HG03108 (cell line): ENCODE measurements around the gene ANKRD53.

Source experiments
- ATAC-seq: cut with Tn5 transposase; IDR thresholded peaks from one replicate; pipeline ENCODE4 v1.9.1; 2021; ENCODE audit warnings: moderate library complexity; ENCODE audit not compliant: unreplicated experiment

ANKRD53 gene

DNA sequence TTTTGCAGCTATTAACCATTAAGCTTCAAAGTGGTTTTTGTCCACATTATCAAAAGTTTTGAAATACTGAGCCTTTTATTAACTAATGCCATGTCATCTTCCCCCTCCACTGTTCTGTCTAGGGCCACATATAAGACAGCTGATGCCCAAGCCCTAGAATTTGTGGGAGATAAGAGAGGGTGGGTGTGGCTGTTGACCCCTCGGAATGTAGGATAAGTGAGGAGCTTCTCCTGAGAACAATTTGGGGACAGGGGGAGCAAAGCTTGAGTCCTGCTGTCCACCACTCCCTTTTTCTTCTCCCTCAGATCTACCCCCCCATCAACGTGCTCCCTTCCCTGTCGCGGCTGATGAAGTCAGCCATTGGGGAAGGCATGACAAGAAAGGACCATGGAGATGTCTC is 14.3 kb upstream of the ANKRD53 start:
- no peak for ATAC-seq

DNA sequence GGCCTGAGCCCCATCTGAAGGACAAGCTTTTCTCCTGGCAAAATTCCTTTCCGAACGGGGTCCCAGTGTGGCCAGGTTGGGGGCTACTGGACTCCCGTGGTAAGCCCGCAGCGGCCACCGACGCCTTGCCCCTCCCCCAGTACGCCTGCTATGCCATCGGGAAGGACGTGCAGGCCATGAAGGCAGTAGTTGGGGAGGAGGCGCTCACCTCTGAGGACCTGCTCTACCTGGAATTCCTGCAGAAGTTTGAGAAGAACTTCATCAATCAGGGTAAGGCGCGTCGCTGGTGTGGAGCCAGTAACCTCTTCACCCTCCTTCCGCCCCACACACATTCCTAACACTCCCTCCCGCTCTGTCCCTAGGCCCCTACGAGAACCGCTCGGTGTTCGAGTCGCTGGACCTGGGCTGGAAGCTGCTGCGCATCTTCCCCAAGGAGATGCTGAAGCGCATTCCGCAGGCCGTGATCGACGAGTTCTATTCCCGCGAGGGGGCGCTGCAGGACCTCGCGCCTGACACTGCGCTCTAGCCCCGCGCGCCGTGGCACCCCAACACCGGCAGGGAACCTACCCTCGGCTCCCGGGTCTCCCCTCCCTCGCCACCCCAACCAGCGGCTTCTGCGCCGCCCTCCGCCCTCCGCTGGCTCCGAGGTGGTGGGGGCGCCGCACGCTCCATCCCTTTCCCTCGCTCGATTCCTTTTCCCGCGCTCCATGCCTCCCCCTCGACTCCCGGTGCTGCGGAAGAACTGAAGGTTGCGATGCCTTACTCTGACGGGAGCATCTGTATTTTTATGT is 13.6 kb upstream of the ANKRD53 start:
- ATAC-seq = peak; percentile 84

DNA sequence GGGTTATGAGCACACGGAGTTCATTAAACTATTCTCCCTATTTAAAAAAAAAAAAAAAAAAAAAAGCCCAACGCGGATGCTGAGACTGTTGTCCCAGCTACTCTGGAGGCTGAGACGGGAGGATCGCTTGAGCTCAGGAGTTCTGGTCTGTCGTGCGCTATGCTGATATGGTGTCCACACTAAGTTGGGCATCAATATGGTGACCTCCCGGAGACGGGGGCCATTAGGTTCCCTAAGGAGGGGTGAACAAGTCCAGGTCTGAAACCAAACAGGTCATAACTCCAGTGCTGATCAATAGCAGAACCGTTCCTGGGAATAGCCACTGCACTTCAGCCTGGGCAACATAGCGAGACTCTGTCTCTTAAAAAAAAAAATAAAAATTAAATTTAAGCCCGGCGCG is 12.9 kb upstream of the ANKRD53 start:
- no peak for ATAC-seq

DNA sequence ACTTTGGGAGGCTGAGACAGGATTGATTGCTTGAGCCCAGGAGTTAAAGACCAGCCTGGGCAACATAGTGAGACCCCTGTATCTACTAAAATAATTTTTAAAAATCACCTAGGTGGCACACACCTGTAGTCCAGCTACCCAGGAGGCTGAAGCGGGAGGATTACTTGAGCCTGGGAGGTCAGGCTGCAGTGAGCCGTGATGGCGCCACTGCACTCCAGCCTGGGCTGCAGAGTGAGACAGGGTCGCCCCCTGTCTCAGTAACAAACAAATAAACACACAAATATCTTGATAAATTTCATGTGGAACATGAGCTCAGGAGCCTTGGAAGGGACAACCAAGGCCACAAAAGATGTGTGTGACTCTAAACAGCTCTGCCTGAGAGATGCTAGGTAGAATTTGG is 11.7 kb upstream of the ANKRD53 start:
- ATAC-seq = no peak

DNA sequence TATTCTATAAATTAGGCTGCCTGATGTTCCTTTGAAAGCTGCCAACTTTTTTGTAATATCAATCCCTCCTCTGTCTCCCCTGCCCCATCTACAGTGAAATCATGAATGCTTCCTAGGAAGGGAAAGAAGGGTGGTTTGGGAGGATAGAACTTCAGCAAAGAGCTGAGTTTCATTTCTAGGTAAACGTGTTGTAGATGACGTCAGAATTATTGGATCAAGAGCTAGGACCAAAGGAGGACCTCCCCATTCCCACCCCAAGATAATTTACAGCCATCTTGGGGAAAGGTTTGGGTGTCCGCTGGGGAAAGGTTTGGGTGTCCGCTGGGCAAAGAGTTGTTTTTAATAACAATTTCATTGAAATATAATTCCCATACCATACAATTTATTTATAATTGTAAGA is 11.2 kb upstream of the ANKRD53 start:
- ATAC-seq = no peak

DNA sequence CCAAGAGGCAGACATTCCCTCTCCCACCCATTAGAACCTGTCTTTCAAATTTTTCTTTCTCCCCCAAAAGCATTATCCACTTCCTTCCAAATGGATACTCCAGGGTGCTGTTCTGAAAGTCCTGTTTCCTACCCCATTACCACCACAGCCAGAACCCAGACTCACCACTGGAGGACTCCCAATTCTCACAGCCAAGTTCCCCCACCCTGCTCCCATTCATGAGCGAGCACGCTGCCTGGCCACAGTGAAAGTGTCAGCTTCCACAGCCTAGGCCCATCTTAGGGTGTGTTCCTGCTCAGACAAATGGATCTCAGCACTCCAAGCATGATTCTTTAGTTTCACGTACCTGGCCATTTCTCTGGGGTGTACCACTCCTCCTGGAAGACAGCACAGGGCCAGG is 3.8 kb upstream of the ANKRD53 start:
- no peak for ATAC-seq

DNA sequence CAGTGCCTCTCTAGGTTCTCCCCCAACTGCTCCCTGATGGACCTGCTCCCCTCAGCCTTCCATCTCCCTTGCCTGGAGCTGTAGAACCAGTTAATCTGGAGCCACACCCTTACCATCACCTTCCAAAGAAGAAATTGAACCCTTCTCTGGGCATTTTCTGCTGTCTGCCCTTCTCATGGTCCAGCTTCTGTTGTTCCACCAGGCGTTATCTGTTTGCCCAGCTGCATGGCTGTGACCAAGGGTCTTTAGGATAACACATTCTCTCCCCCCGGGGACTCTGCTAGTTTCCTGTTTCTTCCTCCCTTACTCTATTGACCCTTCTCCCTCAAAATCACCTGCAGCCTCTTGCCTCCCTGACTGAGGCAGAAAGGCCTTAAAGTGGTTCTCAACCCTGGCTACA is 3.2 kb upstream of the ANKRD53 start:
- ATAC-seq = no peak

DNA sequence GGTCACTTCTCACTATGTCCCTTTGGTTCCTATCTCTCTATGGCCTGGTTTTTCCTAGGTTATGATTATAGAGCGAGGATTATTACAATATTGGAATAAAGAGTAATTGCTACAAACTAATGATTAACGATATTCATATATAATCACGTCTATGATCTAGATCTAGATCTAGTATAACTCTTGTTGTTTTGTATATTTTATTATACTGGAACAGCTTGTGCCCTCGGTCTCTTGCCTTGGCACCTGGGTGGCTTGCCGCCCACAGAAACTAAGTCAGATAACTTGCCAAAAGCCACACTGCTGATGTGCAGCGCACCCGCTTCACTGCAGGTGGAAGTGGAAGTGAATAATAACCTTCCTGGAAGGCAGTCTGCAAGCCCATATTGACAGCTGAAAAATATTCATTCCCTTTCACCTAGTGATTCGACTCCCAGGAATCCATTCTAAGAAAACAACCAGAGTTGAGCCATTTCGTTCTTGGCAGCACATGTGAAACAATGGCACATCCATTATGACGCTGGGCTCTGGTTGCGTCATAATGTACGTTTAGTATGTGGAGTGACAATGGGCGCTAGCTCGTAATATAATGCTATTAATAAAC is 725 bp upstream of the ANKRD53 start:
- no peak for ATAC-seq

DNA sequence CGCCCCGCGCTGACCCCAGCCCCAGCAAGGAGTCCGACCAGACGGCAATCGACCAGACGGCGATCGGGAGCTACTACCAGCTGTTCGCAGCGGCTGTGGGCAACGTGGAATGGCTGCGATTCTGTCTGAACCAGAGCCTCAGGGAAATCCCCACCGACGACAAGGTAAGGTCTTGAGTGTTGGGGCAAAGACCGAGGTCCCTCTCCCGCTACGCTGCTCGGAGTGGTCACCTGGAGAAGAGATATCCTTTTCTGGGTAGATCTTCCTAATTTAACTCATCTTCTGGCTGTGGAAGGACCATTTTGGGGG is 704 bp downstream of the ANKRD53 start:
- no peak for ATAC-seq

DNA sequence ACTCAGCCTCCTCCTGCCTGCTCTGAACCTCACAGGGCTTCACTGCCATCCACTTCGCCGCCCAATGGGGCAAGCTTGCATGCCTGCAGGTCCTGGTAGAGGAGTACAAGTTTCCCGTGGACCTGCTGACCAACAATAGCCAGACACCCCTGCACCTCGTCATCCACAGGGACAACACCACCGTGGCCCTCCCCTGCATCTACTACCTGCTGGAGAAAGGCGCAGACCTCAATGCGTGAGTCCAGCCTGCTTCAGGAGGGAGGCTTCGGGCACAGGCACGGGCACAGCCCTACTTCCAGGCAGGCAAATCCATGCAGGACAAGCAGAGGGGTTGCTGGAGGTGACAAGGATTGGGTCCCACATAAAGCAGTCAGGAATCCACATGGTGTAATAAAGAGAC is 1.2 kb downstream of the ANKRD53 start:
- no peak for ATAC-seq

DNA sequence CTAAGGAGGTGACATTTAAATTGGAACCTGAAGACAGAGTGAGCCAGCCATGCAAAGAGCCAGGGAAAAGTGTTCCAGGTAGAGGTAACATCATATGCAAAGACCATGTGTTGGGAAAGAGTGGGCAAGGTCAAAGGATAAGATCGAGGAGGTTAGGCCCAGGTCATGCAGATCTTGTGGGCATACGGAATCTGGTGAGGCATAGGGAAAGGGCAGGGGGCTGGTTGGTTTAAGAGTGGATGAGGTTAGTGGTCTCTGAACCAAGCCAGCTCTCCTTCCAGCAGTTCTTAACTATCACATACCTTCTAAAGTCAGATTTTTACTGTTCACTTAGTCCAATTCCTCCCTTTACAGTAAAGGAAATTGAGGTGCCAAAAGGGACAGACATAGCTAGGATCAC is 3.0 kb downstream of the ANKRD53 start:
- no peak for ATAC-seq

DNA sequence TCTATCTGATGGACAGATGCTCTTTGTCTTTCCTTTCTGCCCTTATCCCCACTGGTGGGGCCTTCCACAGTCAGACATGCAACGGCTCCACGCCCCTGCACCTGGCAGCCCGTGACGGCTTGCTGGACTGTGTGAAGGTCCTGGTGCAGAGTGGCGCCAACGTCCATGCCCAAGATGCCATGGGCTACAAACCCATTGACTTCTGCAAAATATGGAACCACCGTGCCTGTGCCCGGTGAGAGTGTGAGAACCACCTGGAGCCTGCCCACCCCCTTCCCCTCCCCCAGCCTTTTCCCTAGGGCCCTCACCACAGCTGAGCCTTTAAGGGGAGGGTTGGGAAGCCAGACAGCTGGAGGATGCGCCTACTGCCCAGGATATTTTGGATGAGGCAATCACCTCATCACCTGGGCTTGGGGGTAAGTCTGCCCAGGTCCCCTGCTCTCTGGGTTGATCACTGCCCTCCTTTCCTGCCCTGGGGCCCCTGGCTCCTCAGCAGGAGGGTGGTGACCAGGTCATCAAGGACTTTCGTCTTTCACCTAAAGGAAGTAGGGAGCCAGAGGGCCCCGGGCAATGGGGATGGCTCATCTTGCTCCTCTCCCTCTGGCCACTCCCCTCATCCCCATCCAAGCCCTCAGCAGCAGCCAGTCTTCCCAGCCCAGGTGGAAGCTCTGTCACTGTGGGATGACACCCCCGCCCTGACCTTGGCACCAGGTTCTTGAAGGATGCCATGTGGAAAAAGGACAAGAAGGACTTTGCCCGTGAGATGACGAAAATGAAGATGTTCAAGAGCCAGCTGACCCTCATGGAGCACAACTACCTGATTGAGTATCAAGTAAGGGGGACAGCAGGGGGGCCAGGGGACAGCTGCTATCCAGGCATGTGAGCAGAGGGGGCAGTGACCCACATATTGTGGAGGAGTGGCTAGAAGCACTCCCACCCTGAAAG is 3.7 kb downstream of the ANKRD53 start:
- ATAC-seq = no peak

DNA sequence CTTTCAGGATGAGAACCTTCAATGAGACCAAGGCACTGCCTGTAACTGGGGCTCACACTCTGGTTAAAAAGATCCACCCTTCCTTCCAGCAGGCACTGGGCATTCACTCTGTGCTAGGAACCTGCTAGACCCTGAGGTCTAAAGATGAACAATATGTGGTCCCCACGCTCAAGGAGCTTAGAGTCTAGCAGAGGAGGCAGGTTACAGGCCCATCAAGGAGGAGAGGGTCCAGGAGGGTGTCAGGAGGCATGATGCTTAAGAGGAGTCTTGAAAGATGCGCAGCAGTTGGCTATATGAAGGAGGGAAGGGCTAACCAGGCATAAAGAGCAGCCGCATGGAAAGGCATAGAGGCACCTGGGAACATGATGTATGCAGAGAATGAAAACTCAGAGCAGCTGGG is 4.5 kb downstream of the ANKRD53 start:
- ATAC-seq = no peak

DNA sequence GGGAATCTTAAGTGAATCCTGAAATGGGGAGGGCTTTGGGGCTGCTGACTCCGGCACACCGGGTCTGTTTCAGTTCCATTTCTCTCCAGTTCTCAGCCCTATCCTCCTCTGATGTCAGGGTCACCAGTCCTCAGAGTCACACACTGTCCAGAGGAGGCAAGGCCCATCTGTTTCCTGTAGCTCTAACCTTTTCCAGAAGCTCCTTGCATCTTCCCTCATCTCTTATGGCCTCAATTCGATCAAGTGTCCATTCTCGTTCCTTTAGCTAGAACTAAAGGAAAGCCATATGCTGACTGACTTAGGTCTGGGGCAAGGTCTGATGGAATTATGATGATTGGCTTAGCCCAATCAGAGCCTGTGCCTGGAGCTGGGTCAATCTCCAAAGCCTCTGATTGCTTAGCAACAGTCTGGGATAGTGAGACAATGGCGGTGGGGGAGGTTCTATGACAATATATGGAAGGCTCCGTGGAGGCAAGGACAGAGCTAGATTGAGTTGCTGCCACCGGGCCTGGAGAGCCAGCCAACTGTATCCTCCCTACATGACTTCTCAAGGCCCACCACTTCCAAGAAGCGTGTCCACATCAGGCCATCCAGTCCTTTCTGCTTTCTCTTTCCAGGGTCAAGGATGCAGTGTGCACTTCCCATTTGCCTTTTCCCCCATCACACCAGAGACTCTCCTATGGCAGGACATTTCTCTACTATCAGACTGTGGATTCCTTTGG is 5.2 kb downstream of the ANKRD53 start:
- no peak for ATAC-seq

DNA sequence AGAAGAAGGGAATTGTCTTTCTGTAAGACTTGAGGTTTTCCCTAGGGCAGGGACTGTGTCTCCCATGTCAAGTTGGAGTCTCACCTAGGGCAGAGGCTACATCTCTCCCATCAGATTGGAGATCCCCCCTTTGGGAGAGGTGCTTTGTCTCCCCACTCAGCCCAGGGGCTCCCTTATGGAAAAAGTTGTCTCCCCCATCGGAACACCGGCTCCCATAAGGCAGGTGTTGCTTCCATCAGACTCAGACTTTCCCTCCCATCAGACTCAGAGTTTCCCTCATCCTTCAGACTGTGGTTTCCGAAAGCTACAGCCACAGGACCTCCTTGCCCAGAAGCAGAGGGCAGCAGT is 5.8 kb downstream of the ANKRD53 start:
- no peak for ATAC-seq

DNA sequence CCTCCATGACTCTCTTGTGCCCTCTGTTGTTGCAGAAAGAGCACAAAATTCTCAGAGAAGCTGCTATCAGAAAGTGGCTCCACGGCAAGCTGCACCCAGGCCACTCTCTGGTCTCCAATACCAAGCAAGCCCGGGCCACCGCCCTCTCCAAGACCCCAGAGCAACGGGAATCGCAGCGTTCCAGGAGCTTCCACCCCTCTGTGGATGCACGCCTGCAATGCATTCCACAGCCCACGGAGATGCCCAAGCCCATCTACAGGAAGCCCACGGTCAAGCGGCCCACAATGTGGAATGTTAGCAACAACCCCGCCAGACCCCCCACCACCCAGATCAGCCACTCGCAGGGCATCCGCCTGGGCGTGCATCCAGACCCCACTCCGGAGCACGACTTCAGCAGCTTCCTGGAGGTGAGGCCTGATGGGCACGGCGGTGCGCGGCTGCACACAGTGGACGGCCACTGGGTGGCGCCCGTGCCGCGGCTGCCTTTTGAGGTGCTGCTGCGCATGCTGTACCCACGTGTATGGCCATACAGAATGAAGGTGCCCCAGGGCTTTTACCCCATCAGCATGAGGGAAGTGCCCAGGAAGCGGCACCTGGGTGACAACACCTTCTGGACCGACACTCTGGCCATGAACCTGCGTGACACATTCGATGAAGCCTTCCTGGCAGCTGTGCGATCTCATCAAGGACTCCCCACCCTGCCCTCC is 6.3 kb downstream of the ANKRD53 start:
- ATAC-seq = peak; percentile 86

DNA sequence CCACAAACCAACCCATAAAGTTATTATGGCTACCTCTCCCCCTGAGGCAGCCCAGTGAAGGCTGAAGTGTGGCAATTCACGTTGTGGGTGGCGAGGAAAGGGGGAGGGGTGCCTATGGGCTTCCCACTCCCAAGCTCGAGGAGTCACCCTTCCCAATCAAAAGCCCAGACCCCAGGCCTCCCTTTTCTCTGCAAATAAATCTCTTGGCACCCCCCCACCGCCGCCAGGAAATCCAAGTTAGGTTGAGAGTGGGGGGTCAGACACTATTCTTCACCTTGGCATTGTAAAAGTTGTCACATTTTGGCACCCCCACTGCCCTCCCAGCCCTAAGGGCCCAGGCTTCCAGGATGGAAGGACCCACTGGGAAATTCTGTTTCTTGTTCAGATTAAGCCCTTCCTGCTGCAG is 6.9 kb downstream of the ANKRD53 start:
- ATAC-seq = no peak

DNA sequence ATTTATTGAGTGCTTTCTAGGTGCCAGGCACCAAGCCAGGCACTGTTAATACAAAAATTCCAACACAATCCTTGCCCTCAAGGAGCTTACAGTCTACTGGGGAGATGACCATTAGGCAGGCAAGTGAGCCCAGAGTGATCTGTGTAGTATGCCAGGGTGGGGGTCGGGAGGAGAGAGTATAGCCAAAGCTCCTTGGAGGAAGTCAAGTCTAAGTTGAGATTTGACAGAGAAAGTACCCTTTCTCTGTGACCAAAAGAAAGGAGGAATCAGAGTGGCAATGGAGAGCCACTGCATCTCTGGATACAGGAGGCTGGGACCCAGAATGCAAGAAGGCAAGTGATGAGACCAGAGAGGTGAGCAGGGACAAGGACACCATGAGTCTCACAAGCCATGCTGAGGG is 7.5 kb downstream of the ANKRD53 start:
- no peak for ATAC-seq

DNA sequence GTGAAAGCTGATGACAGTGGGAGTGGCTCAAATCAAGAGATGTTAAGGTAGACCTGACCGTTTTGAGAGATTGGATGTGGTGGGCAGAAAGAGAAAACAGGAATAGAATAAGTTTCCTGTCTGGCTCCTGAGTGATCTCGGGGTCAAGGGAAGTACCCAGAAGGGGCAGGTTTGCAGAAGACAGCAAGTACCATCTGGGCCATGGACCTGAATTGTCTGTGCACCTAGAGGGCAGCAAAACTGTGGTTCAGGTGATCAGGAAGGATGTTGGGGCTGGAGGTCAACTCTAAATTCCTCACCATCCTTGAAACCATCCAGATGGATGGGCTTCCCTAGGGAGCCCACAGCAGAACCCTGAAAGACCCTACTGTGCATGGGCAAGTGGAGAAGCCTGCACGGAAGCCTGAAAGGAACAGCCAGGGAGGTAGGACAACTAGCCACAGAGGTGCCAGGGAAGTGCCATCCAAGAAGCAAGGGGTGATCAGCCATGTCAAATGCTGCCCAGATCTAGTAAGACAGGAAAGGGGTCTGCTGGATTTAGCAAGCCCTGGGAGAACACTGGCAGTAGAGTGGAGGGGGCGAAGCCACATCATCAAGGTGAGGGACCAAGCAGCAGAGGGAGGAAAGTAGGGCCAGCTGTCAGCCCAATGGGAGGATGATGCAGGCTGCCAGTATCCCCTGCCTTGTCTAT is 8.2 kb downstream of the ANKRD53 start:
- ATAC-seq = no peak

DNA sequence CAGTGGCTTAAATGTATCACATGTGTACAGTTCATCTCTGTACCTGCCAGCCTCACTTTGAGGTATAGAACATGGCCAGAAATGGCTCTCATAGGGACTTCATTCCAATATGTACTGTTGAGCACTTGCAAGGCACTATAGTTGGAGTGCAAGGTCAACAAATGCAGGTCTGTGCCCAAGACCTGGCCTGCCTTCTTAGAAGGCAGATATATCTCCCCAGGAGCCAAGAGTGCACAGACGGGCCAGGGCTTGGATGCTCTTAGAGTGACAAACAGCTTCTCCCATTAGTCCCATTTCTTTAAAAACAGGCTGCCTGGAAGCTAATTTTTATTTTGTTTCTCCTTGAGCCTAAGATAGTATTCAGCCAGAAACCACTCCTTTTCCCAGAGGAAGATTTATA is 9.0 kb downstream of the ANKRD53 start:
- no peak for ATAC-seq
